RWPE2 (cell line): ENCODE data around the gene SLIT2.

Experiments
- ATAC-seq: fragments of 200-7000 bp; cut with Tn5 transposase; 3 replicates; pipeline ENCODE4 v1.9.1; 2021; ENCODE audit warnings: low read depth
- DNase-seq: peaks from one replicate; pipeline ENCODE4 v3.0.0-alpha.2; 2020; ENCODE audit warnings: low spot score
- H3K27ac ChIP-seq: fragments of 450-650 bp; 2 replicates; pipeline ENCODE4 v1.5.1; 2017; ENCODE audit warnings: mild to moderate bottlenecking; ENCODE audit not compliant: poor library complexity, severe bottlenecking
- H3K27me3 ChIP-seq: fragments of 250-450 bp; sonication (Bioruptor Pico); 2 replicates; pipeline ENCODE4 v1.5.1; 2021; ENCODE audit warnings: mild to moderate bottlenecking, moderate library complexity; ENCODE audit not compliant: insufficient read depth, poor library complexity, severe bottlenecking
- H3K36me3 ChIP-seq: fragments of 250-450 bp; sonication (Bioruptor Pico); 2 replicates; pipeline ENCODE4 v1.5.1; 2020; ENCODE audit warnings: low read depth, mild to moderate bottlenecking, moderate library complexity
- H3K4me1 ChIP-seq: fragments of 250-450 bp; sonication (Bioruptor Pico); 2 replicates; pipeline ENCODE4 v1.5.1; 2021; ENCODE audit warnings: mild to moderate bottlenecking, moderate library complexity; ENCODE audit not compliant: insufficient read depth, poor library complexity, severe bottlenecking
- H3K4me3 ChIP-seq: fragments of 250-450 bp; sonication (Bioruptor Pico); 2 replicates; pipeline ENCODE4 v1.5.1; 2021; ENCODE audit warnings: mild to moderate bottlenecking, moderate library complexity; ENCODE audit not compliant: severe bottlenecking
- H3K9me3 ChIP-seq: fragments of 250-450 bp; sonication (Bioruptor Pico); 2 replicates; pipeline ENCODE4 v1.5.1; 2021; ENCODE audit warnings: mild to moderate bottlenecking, moderate library complexity; ENCODE audit not compliant: severe bottlenecking
- TF ChIP-seq, protein P1 (sequence below): fragments of 450-650 bp; IDR thresholded peaks from one replicate; pipeline ENCODE4 v1.5.1; 2017; ENCODE audit warnings: mild to moderate bottlenecking, moderate library complexity; ENCODE audit not compliant: poor library complexity, severe bottlenecking

SLIT2 gene

GRCh38 chr4:20237894-20238537 is 13.7 kb upstream of the SLIT2 start:
- H3K4me1 ChIP-seq: no peaks in the 10 kb centered on the region
- no peak for ATAC-seq
- H3K9me3 ChIP-seq: no peaks in the 10 kb centered on the region
- H3K36me3 ChIP-seq: no peaks in the 10 kb centered on the region
- no peak overlapping the region for H3K27ac ChIP-seq
- no peak for DNase-seq
- TF ChIP-seq, protein P1, sequence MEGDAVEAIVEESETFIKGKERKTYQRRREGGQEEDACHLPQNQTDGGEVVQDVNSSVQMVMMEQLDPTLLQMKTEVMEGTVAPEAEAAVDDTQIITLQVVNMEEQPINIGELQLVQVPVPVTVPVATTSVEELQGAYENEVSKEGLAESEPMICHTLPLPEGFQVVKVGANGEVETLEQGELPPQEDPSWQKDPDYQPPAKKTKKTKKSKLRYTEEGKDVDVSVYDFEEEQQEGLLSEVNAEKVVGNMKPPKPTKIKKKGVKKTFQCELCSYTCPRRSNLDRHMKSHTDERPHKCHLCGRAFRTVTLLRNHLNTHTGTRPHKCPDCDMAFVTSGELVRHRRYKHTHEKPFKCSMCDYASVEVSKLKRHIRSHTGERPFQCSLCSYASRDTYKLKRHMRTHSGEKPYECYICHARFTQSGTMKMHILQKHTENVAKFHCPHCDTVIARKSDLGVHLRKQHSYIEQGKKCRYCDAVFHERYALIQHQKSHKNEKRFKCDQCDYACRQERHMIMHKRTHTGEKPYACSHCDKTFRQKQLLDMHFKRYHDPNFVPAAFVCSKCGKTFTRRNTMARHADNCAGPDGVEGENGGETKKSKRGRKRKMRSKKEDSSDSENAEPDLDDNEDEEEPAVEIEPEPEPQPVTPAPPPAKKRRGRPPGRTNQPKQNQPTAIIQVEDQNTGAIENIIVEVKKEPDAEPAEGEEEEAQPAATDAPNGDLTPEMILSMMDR: no peak
- H3K27me3 ChIP-seq: no peaks in the 10 kb centered on the region
- no peak overlapping the region for H3K4me3 ChIP-seq

DNA sequence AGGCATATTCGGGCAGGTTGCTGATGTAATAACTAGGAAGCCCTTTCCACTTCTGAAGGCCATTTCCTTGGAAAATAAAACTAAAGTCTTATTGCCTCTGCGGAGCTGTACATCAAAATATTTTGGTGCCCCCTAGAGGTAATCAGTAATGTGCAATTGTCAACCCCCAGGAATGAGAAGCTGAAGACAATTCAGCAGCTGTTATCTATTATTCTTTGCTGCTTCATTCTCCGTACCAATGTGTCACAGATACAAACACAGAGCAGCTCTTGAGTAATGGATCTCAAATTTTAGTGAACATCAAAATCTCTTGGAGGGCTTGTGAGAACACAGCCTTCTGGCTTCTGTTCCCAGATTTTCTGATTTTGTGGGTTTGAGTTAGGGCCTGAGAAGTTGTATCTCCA is 3.5 kb upstream of the SLIT2 start:
- no peak for DNase-seq
- Histone ChIP-seq H3K27me3 (peaks cover 1% of the 10 kb centered on the region), H3K27ac (no peak overlapping the region), H3K4me1 (peaks cover 4% of the 10 kb centered on the region), H3K4me3 (no peak overlapping the region), H3K9me3 (no peaks in the 10 kb centered on the region), H3K36me3 (no peaks in the 10 kb centered on the region)
- TF ChIP-seq, protein P1: peak; percentile 88
- peak; percentile 44 for ATAC-seq

DNA sequence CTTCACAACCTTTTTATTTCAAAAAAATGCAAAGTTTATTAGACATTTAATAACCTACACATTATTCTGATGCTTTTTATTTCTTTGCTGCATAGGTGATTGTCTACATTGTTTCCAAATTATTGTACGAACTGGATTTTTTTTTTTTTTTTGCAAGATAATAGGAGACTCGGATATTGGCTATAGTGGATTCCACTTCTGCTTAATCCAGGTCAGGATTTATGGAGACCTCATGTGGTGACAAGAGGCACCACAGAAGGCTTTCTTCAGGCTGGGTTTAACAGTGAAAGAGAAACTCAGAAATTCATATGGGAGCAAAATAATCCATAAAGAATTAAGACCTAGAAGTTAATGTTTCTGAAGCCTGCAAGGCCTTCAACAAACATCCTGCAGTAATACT is 2.4 kb upstream of the SLIT2 start:
- Histone ChIP-seq H3K9me3 (no peaks in the 10 kb centered on the region), H3K4me1 (peaks cover 4% of the 10 kb centered on the region), H3K27ac (no peak overlapping the region), H3K4me3 (no peak overlapping the region), H3K27me3 (peaks cover 12% of the 10 kb centered on the region), H3K36me3 (no peaks in the 10 kb centered on the region)
- TF ChIP-seq, protein P1: peak; percentile 74
- ATAC-seq (no peak), DNase-seq (no peak)

GRCh38 chr4:20251031-20251795 is 492 bp upstream of the SLIT2 start:
- H3K36me3 ChIP-seq: no peaks in the 10 kb centered on the region
- ATAC-seq (peak; percentile 1), DNase-seq (no peak)
- H3K9me3 ChIP-seq: no peaks in the 10 kb centered on the region
- H3K4me3 ChIP-seq: peak overlapping the region; percentile 51
- H3K27me3 ChIP-seq: peaks cover 12% of the 10 kb centered on the region
- peaks cover 5% of the 10 kb centered on the region for H3K4me1 ChIP-seq
- TF ChIP-seq, protein P1: no peak
- H3K27ac ChIP-seq: no peak overlapping the region
